Prostate gland (tissue), 2 donors: ENCODE results near the gene LIMCH1.

Experiments
- POLR2A ChIP-seq: fragments of 450-650 bp; IDR thresholded peaks from one replicate; pipeline ENCODE4 v1.6.1; 2016; ENCODE audit warnings: antibody characterized with exemption, mild to moderate bottlenecking
- POLR2AphosphoS5 ChIP-seq: sonication (generic); formaldehyde crosslinking; IDR thresholded peaks from one replicate; pipeline ENCODE4 v1.6.1; 2017; ENCODE audit warnings: antibody characterized with exemption
- TF ChIP-seq, protein P1 (sequence below), 4 experiments: fragments of 200-600 bp in 2 of 4; fragments of 450-650 bp in 2 of 4; sonication (generic) in 2 of 4; IDR thresholded peaks; 1 replicate in 3 of 4; 2 replicates in 1 of 4; pipeline ENCODE4 v1.5.1; 2016 to 2019; ENCODE audit warnings: antibody characterized with exemption in 4 of 4, mild to moderate bottlenecking in 2 of 4, moderate library complexity in 2 of 4

DNA sequence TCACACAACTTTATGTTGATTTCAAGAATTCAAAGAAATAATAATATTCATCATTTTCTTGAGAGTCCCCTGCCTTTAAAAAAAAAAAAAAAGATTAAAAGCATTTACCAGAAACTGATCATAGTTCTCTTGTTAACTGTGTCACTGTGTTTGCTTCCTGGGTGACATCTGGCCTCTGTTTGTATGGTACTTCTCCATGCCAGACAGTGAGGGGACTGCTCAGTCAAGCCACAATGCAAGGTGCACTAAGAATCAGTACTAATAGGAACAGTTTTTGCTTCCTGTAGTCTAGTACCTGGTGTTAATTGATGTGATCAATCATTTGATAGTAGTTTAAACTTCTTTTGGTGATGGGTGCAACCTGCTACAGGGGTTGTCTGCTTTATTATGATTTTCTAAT, 133.0 kb downstream of the LIMCH1 start:
- TF ChIP-seq, protein P1, sequence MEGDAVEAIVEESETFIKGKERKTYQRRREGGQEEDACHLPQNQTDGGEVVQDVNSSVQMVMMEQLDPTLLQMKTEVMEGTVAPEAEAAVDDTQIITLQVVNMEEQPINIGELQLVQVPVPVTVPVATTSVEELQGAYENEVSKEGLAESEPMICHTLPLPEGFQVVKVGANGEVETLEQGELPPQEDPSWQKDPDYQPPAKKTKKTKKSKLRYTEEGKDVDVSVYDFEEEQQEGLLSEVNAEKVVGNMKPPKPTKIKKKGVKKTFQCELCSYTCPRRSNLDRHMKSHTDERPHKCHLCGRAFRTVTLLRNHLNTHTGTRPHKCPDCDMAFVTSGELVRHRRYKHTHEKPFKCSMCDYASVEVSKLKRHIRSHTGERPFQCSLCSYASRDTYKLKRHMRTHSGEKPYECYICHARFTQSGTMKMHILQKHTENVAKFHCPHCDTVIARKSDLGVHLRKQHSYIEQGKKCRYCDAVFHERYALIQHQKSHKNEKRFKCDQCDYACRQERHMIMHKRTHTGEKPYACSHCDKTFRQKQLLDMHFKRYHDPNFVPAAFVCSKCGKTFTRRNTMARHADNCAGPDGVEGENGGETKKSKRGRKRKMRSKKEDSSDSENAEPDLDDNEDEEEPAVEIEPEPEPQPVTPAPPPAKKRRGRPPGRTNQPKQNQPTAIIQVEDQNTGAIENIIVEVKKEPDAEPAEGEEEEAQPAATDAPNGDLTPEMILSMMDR (IDR thresholded peaks at IDR 0.05) = no peak
- TF ChIP-seq POLR2A (no peak), POLR2AphosphoS5 (no peak)
